SK-N-SH treated with all-trans-retinoic acid at 6 μM for 48 hours (cell line): Measurements from ENCODE around the gene IGSF22.

ENCODE experiments used
- CREB5 ChIP-seq: fragments of 250-450 bp; sonication (Bioruptor Pico); IDR thresholded peaks from 2 replicates; pipeline ENCODE4 v1.5.1; 2020; ENCODE audit warnings: low read depth, mild to moderate bottlenecking, moderate library complexity
- OSR1 ChIP-seq: fragments of 250-450 bp; sonication (Bioruptor Pico); IDR thresholded peaks from 2 replicates; pipeline ENCODE4 v1.8.0; 2022; ENCODE audit warnings: moderate library complexity, mild to moderate bottlenecking, inconsistent platforms
- PATZ1 ChIP-seq: fragments of 250-450 bp; sonication (Bioruptor Pico); IDR thresholded peaks from 2 replicates; pipeline ENCODE4 v1.8.0; 2020; ENCODE audit warnings: mild to moderate bottlenecking, moderate library complexity, borderline replicate concordance
- RARB ChIP-seq: fragments of 250-450 bp; sonication (Bioruptor Pico); IDR thresholded peaks from 2 replicates; pipeline ENCODE4 v1.8.0; 2021; ENCODE audit warnings: mild to moderate bottlenecking, moderate library complexity
- TOX ChIP-seq: fragments of 250-450 bp; sonication (Bioruptor Pico); IDR thresholded peaks from 2 replicates; pipeline ENCODE4 v1.8.0; 2021; ENCODE audit warnings: mild to moderate bottlenecking, moderate library complexity, borderline replicate concordance
- TSHZ2 ChIP-seq: fragments of 250-450 bp; sonication (Bioruptor Pico); IDR thresholded peaks from 2 replicates; pipeline ENCODE4 v1.5.0; 2020; ENCODE audit warnings: mild to moderate bottlenecking, moderate library complexity
- ZFP3 ChIP-seq: fragments of 250-450 bp; sonication (Bioruptor Pico); IDR thresholded peaks from 2 replicates; pipeline ENCODE4 v1.5.0; 2020; ENCODE audit warnings: mild to moderate bottlenecking, moderate library complexity
- ZFP30 ChIP-seq: fragments of 450-650 bp; formaldehyde crosslinking; IDR thresholded peaks from 2 replicates; pipeline ENCODE4 v1.5.0; 2022; ENCODE audit warnings: mild to moderate bottlenecking, moderate library complexity
- ZNF70 ChIP-seq: fragments of 450-650 bp; formaldehyde crosslinking; IDR thresholded peaks from 2 replicates; pipeline ENCODE4 v1.5.0; 2020; ENCODE audit warnings: mild to moderate bottlenecking, moderate library complexity

GRCh38 chr11:18720091-18720807, 5.7 kb downstream of the IGSF22 start:
- TF ChIP-seq PATZ1 (CRISPR knock-in tag) (no peak), ZNF70 (CRISPR knock-in tag) (no peak), ZFP3 (no peak), CREB5 (CRISPR knock-in tag) (no peak), RARB (CRISPR knock-in tag) (no peak), OSR1 (CRISPR knock-in tag) (no peak), TSHZ2 (CRISPR knock-in tag) (no peak), ZFP30 (CRISPR knock-in tag) (no peak), TOX (CRISPR knock-in tag) (no peak)
